Stimulated activated CD4-positive, alpha-beta T cell treated with anti-CD3 and anti-CD28 coated beads, Interleukin-4, amount 100 ng/mL, for 24 hours (primary cell): ENCODE data around the gene SKAP1.
A peak's percentile ranks its signal among the peaks of the same experiment; 100 is the strongest.
"Not testable (repeated sequence)": the region's sequence is repeated elsewhere in the genome, so short reads cannot be mapped to it uniquely, and the experiment has no call there.

ENCODE experiments used
- DNase-seq: peaks from one replicate; pipeline ENCODE4 v3.0.0-alpha.2; 2020

The SKAP1 gene

GRCh38 chr17:48276776-48277175, 153.2 kb downstream of the SKAP1 start:
- no peak for DNase-seq

GRCh38 chr17:48270899-48271298, 159.1 kb downstream of the SKAP1 start:
- DNase-seq = no peak

GRCh38 chr17:48269209-48269608, 160.8 kb downstream of the SKAP1 start:
- DNase-seq = no peak

- DNase-seq = no peak
These were observed 166.3 kb downstream of the SKAP1 start for GRCh38 chr17:48263731-48264035.

GRCh38 chr17:48262982-48263730, 166.9 kb downstream of the SKAP1 start:
- DNase-seq = no peak

- no peak for DNase-seq
These were observed 168.6 kb downstream of the SKAP1 start for GRCh38 chr17:48261297-48261880.

- no peak for DNase-seq
These were observed 170.2 kb downstream of the SKAP1 start for GRCh38 chr17:48259694-48260291.

- no peak for DNase-seq
These were observed 171.7 kb downstream of the SKAP1 start for GRCh38 chr17:48258331-48258730.

GRCh38 chr17:48255759-48256158, 174.3 kb downstream of the SKAP1 start:
- DNase-seq = no peak

- DNase-seq = no peak
These were observed 175.1 kb downstream of the SKAP1 start for GRCh38 chr17:48254896-48255295.

- DNase-seq = no peak
These were observed 176.0 kb downstream of the SKAP1 start for GRCh38 chr17:48253975-48254374.

GRCh38 chr17:48251950-48252349, 178.1 kb downstream of the SKAP1 start:
- no peak for DNase-seq

GRCh38 chr17:48250949-48251348, 179.1 kb downstream of the SKAP1 start:
- DNase-seq = no peak

- not testable (repeated sequence) for DNase-seq
These were observed 180.0 kb downstream of the SKAP1 start for GRCh38 chr17:48250059-48250458.

- no peak for DNase-seq
These were observed 182.4 kb downstream of the SKAP1 start for GRCh38 chr17:48247603-48248002.

- no peak for DNase-seq
These were observed 183.0 kb downstream of the SKAP1 start for GRCh38 chr17:48247038-48247437.

GRCh38 chr17:48246612-48247011, 183.4 kb downstream of the SKAP1 start:
- no peak for DNase-seq

- DNase-seq = not testable (repeated sequence)
These were observed 184.5 kb downstream of the SKAP1 start for GRCh38 chr17:48245465-48246033.

- no peak for DNase-seq
These were observed 185.2 kb downstream of the SKAP1 start for GRCh38 chr17:48244814-48245213.

- DNase-seq = no peak
These were observed 185.8 kb downstream of the SKAP1 start for GRCh38 chr17:48244121-48244711.

GRCh38 chr17:48241770-48242497, 188.1 kb downstream of the SKAP1 start:
- DNase-seq = no peak

- DNase-seq = peak; percentile 22
These were observed 188.9 kb downstream of the SKAP1 start for GRCh38 chr17:48241131-48241591.

GRCh38 chr17:48240562-48241130, 189.4 kb downstream of the SKAP1 start:
- DNase-seq = no peak
